Nucleus accumbens (tissue), 56 donors: ENCODE data around the gene SLC39A3.

Experiments used
- DNase-seq, 56 donors: peaks; one replicate each; lab custom pipeline; 2025; lab: John Stamatoyannopoulos, UW

SLC39A3 gene

GRCh38 chr19:2739602-2740313, at the start of gene SLC39A3:
Gene SLC39A3, minus strand, starts transcription at chr19:2740017. Its CDS starts 2,760 bp downstream, at chr19:2737257.
- peak; percentile 61 to 98 (median 95) for DNase-seq

GRCh38 chr19:2788237-2788636, 48.4 kb upstream of the SLC39A3 start:
- no peak for DNase-seq

- no peak for DNase-seq
Observed at GRCh38 chr19:2787115-2787514, 47.3 kb upstream of the SLC39A3 start.

GRCh38 chr19:2785244-2785997, 45.6 kb upstream of the SLC39A3 start, which contains the start of gene THOP1:
Gene THOP1, plus strand, starts transcription at chr19:2785503. Its CDS starts 160 bp downstream, at chr19:2785663.
- peak; percentile 54 to 99 (median 95) for DNase-seq

GRCh38 chr19:2783781-2784145, 43.9 kb upstream of the SLC39A3 start:
- DNase-seq: no peak

- peak; percentile 78 to 99 (median 98) for DNase-seq
Observed at GRCh38 chr19:2782936-2783780, 43.3 kb upstream of the SLC39A3 start, which contains the start of gene SGTA. Gene SGTA, minus strand, starts transcription at chr19:2783273. Its CDS starts 14,205 bp downstream, at chr19:2769068.

GRCh38 chr19:2782329-2782935, 42.6 kb upstream of the SLC39A3 start:
- DNase-seq: no peak

GRCh38 chr19:2780284-2780683, 40.5 kb upstream of the SLC39A3 start:
- no peak for DNase-seq

GRCh38 chr19:2779121-2779740, 39.4 kb upstream of the SLC39A3 start:
- peak in 48 of 56 donors; percentile 5 to 75 (median 56) for DNase-seq

- DNase-seq: no peak
Observed at GRCh38 chr19:2777952-2778683, 38.3 kb upstream of the SLC39A3 start.

GRCh38 chr19:2775556-2776430, 36.0 kb upstream of the SLC39A3 start:
- DNase-seq: peak in 19 of 56 donors; percentile 4 to 61 (median 15)

GRCh38 chr19:2774953-2775555, 35.2 kb upstream of the SLC39A3 start:
- peak in 12 of 56 donors; percentile 14 to 51 (median 29) for DNase-seq

- no peak for DNase-seq
Observed at GRCh38 chr19:2774083-2774679, 34.4 kb upstream of the SLC39A3 start.

GRCh38 chr19:2771786-2772674, 32.2 kb upstream of the SLC39A3 start:
- DNase-seq: no peak

GRCh38 chr19:2770055-2771013, 30.5 kb upstream of the SLC39A3 start:
- DNase-seq: peak in 13 of 56 donors; percentile 7 to 60 (median 28)
